Left ventricle myocardium inferior (tissue), 1 donor: ENCODE data around the gene SYT15. TPM values are rescaled to one million over a fixed set of nuclear protein-coding genes. Genes with fewer than 3 reads are reported as not detected.

Experiments
- DNase-seq: peaks from one replicate; pipeline ENCODE4 v3.0.0-alpha.2; 2020
- H3K27ac ChIP-seq: fragments of 200-600 bp; replicated peaks from 2 replicates; pipeline ENCODE4 v1.8.0; 2021
- H3K27me3 ChIP-seq: fragments of 200-600 bp; 2 replicates; pipeline ENCODE4 v1.8.0; 2021; ENCODE audit warnings: low read depth
- H3K36me3 ChIP-seq: fragments of 200-600 bp; 2 replicates; pipeline ENCODE4 v1.8.0; 2021
- H3K4me1 ChIP-seq: fragments of 200-600 bp; 2 replicates; pipeline ENCODE4 v1.8.0; 2021
- H3K4me3 ChIP-seq: fragments of 200-600 bp; 2 replicates; pipeline ENCODE4 v1.8.0; 2021; ENCODE audit warnings: mild to moderate bottlenecking, moderate library complexity
- H3K9me3 ChIP-seq: fragments of 200-600 bp; replicated peaks from 2 replicates; pipeline ENCODE4 v1.8.0; 2021
- CTCF ChIP-seq: fragments of 200-600 bp; IDR thresholded peaks from 2 replicates; pipeline ENCODE4 v1.8.0; 2021; ENCODE audit warnings: antibody characterized with exemption, mild to moderate bottlenecking, borderline replicate concordance
- intact Hi-C: fragments of 100-400 bp; cut with micrococcal nuclease; formaldehyde crosslinking; loops from one replicate; pipeline ENCODE4 v1.11.0; 2022
- total RNA-seq: library from RNA; stranded (reverse); fragmentation: NEBNext Ultra II Directional; extraction: Animal tissue kit (Norgen Biotek cat#: 25700); gene quantifications from one replicate; pipeline ENCODE4 v1.2.1, GENCODE V29; 2021
- donor health status: DM: no; HTN: yes; CAD: no; lungs with severe emphysema.

Gene SYT15
- total RNA-seq, 1 donor from 2014 or later, result 1.9 TPM

GRCh38 chr10:46543466-46544377 lies 35.2 kb upstream of the SYT15 start:
- TF ChIP-seq CTCF, result no peak
- H3K27ac ChIP-seq, result no peak overlapping the region
- intact Hi-C loops, result no loop called here
- no peak overlapping the region for H3K4me3 ChIP-seq
- peaks cover 5% of the 10 kb centered on the region for H3K4me1 ChIP-seq
- H3K36me3 ChIP-seq, result no peaks in the 10 kb centered on the region
- H3K9me3 ChIP-seq, result no peaks in the 10 kb centered on the region
- peaks cover 98% of the 10 kb centered on the region for H3K27me3 ChIP-seq
- peak; percentile 12 for DNase-seq

- Histone ChIP-seq H3K4me3 (no peak overlapping the region), H3K27me3 (peaks cover 98% of the 10 kb centered on the region), H3K9me3 (no peaks in the 10 kb centered on the region), H3K36me3 (no peaks in the 10 kb centered on the region), H3K4me1 (peaks cover 5% of the 10 kb centered on the region), H3K27ac (no peak overlapping the region)
- peak; percentile 9 for DNase-seq
- intact Hi-C loops, result no loop called here
- peak; percentile 37 for TF ChIP-seq CTCF
Measured at GRCh38 chr10:46544989-46545791, 33.7 kb upstream of the SYT15 start.

DNA sequence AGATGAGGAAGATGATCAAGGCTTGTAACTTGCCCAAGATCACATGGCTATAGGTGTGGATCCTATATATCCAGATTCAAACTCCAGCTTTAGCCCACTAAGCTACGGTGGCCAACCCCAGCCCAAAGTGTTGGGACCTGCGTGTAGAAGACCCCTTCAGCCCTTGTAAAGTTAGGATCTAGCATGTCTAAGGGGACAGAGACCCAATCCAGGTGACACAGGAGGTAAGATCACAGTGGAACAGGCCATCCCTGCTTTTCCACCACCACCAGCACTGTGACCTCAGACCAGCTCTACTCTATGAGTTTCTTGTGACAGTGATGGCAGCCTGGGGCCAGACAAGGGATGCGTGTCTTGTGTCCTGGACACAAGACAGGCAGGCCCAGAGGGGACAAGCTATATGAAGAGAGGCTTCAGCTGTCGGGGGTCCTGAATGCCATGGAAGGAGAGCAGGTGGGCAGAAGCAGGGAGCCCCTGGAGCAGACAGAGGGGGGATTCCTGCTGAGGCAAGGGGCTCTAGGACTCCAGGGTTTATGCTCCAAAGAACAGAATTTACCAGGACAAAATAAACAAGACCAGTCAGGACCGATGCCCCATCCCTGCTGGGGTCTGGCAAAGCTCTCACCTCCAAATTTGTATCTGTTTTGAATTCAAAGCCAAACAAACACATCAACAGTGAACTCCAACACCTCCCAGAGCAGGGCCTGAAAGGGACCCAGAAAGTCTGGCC lies 32.9 kb upstream of the SYT15 start:
- TF ChIP-seq CTCF, result no peak
- intact Hi-C loops, result no loop called here
- H3K36me3 ChIP-seq, result no peaks in the 10 kb centered on the region
- H3K27me3 ChIP-seq, result peaks cover 98% of the 10 kb centered on the region
- H3K9me3 ChIP-seq, result no peaks in the 10 kb centered on the region
- no peak overlapping the region for H3K27ac ChIP-seq
- DNase-seq, result peak; percentile 9
- H3K4me1 ChIP-seq, result peaks cover 3% of the 10 kb centered on the region
- H3K4me3 ChIP-seq, result no peak overlapping the region

DNA sequence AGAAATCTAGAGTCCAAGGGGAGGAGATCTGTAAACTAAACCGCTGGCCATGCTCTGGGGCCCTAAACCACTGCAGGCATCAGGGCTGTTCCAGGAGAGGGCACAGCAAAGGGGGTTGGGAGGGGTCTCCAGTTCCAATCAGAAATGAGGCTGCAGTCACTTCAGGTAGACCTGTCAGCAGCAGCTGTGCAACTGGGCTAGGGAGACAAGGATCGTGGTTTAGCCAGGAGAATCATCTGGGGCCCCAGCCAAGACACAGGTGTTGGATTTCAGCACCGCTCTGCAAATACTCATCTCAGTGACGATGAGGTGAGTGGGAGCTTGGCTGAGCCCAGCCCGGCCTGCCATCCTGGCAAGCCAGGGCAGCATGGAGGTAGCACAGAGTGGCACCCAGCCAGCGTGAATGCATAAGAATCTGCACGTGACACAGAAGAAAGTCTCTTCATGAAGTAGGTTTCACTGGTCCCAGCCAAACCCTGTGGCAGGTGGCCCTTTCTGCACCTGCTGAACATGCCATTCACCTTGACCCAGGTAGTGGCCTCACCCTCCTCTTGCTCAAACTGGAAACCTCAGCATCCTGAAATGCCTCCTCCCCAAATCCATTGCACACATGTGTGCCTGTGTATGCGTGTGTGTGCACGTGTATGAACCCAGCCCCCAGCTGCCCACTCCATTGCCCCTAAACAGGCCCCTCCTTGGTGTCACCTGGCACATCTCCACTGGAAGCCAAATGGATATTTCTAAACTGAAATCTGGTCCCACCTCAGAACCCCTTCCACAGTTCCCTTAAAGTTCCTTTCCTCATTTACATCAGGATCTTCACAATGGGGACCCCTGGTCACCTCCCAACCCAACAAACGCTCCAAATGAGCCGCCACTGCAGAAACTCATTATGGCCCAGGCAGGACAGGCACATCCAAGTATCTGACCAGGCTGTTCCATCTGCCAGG lies 32.1 kb upstream of the SYT15 start:
- peaks cover 98% of the 10 kb centered on the region for H3K27me3 ChIP-seq
- H3K4me1 ChIP-seq, result no peaks in the 10 kb centered on the region

More for the DNA sequence above, 32.1 kb upstream of the SYT15 start:
- Histone ChIP-seq H3K9me3 (no peaks in the 10 kb centered on the region), H3K27ac (no peak overlapping the region), H3K4me3 (no peak overlapping the region), H3K36me3 (no peaks in the 10 kb centered on the region)
- peak; percentile 12 for DNase-seq
- no peak for TF ChIP-seq CTCF
- intact Hi-C loops, result no loop called here
